C4-2B (cell line): Measurements from ENCODE around the gene ADM5.

Experiments
- ZFX ChIP-seq: fragments of 450-650 bp; IDR thresholded peaks from 2 replicates; pipeline ENCODE4 v1.6.1; 2017
- TF ChIP-seq, protein P1 (sequence below): fragments of 450-650 bp; conservative IDR thresholded peaks from 2 replicates; pipeline ENCODE4 v1.5.1; 2017; ENCODE audit warnings: mild to moderate bottlenecking

DNA sequence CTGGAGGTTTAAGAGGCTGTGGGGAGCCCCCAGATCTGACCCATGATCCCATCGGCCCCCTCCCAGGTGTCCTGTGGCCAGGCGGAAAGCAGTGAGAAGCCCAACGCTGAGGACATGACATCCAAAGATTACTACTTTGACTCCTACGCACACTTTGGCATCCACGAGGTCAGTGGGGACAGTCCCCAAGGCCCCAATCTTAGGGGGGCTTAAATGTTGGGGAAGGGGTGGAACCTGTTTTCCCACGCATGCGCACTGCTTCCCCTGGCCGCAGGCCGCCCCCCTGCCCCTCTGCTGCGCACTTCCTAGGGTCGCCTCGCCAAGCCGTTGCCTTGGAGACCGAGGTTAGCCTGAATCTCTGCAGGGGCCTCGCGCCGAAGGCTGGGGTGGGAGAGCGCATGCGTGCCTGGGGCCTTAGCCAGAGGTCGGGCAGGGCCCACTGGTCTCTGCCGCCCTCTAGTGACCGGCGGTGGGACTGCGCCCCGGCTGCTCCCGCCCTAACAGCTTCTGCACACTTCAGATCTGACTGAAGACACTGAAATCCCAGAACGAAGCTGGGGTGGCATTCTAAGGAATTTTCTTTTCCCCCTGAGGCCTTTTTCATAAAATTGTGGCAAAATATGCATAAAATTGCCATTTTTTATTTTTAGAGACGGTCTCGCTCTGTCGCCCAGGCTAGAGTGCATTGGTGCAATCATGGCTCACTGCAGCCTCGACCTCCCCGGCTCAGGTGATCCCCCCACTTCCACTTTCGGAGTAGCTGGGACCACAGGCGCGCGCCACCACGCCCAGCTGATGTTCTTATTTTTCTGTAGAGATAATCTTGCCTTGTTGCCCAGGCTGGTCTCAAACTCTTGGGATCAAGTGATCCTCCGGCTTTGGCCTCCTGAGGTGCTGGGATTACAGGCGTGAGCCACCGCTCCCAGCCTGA, 8.7 kb upstream of the ADM5 start:
- TF ChIP-seq, protein P1, sequence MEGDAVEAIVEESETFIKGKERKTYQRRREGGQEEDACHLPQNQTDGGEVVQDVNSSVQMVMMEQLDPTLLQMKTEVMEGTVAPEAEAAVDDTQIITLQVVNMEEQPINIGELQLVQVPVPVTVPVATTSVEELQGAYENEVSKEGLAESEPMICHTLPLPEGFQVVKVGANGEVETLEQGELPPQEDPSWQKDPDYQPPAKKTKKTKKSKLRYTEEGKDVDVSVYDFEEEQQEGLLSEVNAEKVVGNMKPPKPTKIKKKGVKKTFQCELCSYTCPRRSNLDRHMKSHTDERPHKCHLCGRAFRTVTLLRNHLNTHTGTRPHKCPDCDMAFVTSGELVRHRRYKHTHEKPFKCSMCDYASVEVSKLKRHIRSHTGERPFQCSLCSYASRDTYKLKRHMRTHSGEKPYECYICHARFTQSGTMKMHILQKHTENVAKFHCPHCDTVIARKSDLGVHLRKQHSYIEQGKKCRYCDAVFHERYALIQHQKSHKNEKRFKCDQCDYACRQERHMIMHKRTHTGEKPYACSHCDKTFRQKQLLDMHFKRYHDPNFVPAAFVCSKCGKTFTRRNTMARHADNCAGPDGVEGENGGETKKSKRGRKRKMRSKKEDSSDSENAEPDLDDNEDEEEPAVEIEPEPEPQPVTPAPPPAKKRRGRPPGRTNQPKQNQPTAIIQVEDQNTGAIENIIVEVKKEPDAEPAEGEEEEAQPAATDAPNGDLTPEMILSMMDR, result peak; percentile 100
- no peak for TF ChIP-seq ZFX
